ENCODE results near the gene MROH2A. TPM values are rescaled to one million over a fixed set of nuclear protein-coding genes. Genes with fewer than 3 reads are reported as not detected.

Gene MROH2A
- total and polyA plus RNA-seq, 4 donors, result 0.08 to 0.28 (median 0.09) TPM; not detected in 1

GRCh38 chr2:233773854-233774253, 4.3 kb upstream of the MROH2A start:
- peaks cover 6 to 38% (median 31%) of the 10 kb centered on the region in 4 donors for H3K36me3 ChIP-seq (ENCODE audit: control insufficient read depth in 4 of 4, insufficient read depth in 3 of 4, low read depth in 1 of 4, low read length in 3 of 4)
- WGBS, result 94% methylated on average over 5 of the region's 5 CpGs

DNA sequence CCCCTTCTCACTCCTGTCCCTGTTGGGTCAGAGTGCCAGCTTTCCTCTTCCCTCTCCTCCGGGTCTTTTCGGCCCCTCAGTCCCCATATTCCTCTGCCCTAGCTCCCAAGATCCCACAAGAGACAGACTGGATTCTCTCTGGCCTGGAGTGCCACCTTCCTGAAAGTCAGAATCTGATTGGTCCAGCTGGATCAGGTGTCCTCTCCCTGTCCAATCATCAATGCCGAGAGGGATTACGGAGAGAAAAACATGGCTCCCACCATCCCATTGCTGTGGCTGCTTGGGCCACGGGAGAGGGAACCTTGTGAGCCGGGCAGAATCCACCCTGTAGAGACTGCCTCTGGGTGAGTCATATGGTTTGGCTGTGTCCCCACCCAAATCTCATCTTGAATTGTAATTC, 2.7 kb upstream of the MROH2A start:
- no peak overlapping the region for H3K9ac ChIP-seq (ENCODE audit: low read depth in 1 of 2, low read length in 2 of 2)
- H3K36me3 ChIP-seq (ENCODE audit: control insufficient read depth in 4 of 4, insufficient read depth in 3 of 4, low read depth in 1 of 4, low read length in 3 of 4), result peaks cover 1 to 23% (median 17%) of the 10 kb centered on the region in 4 donors
- DNase-seq (ENCODE audit: low spot score), result no peak
- no peaks in the 10 kb centered on the region for H3K27me3 ChIP-seq (ENCODE audit: control insufficient read depth in 4 of 4, insufficient read depth in 4 of 4, low read length in 3 of 4)
- no peak overlapping the region for H3K27ac ChIP-seq (ENCODE audit: low read depth in 1 of 2, low read length in 2 of 2)
- H3K4me3 ChIP-seq (ENCODE audit: low read depth in 1 of 3, low read length in 3 of 3), result no peak overlapping the region
- 92% methylated on average over 6 of the region's 6 CpGs for WGBS
- no peaks in the 10 kb centered on the region for H3K4me1 ChIP-seq (ENCODE audit: control insufficient read depth in 4 of 4, insufficient read depth in 4 of 4, low read length in 3 of 4)
- H3K9me3 ChIP-seq (ENCODE audit: control insufficient read depth in 4 of 4, low read length in 3 of 4), result peaks cover 0 to 2% (median 0%) of the 10 kb centered on the region in 4 donors
- TF ChIP-seq TAF1 (conservative IDR thresholded peaks at IDR 0.05), result no peak
- TF ChIP-seq MAX (IDR thresholded peaks at IDR 0.05), result no peak
- TF ChIP-seq HNF4G (IDR thresholded peaks at IDR 0.05), result no peak
- no peak for TF ChIP-seq FOXA2 (IDR thresholded peaks at IDR 0.05)
- TF ChIP-seq SP1 (IDR thresholded peaks at IDR 0.05), result no peak
- no peak for TF ChIP-seq NR2F2 (IDR thresholded peaks at IDR 0.05)
- TF ChIP-seq YY1 (IDR thresholded peaks at IDR 0.05), result no peak
- no peak for TF ChIP-seq RXRA (IDR thresholded peaks at IDR 0.05)
- TF ChIP-seq, protein P1, sequence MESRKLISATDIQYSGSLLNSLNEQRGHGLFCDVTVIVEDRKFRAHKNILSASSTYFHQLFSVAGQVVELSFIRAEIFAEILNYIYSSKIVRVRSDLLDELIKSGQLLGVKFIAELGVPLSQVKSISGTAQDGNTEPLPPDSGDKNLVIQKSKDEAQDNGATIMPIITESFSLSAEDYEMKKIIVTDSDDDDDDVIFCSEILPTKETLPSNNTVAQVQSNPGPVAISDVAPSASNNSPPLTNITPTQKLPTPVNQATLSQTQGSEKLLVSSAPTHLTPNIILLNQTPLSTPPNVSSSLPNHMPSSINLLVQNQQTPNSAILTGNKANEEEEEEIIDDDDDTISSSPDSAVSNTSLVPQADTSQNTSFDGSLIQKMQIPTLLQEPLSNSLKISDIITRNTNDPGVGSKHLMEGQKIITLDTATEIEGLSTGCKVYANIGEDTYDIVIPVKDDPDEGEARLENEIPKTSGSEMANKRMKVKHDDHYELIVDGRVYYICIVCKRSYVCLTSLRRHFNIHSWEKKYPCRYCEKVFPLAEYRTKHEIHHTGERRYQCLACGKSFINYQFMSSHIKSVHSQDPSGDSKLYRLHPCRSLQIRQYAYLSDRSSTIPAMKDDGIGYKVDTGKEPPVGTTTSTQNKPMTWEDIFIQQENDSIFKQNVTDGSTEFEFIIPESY (IDR thresholded peaks at IDR 0.05), result no peak
- no peak for TF ChIP-seq FOXA1 (IDR thresholded peaks at IDR 0.05)
- TF ChIP-seq GABPA (IDR thresholded peaks at IDR 0.05 in 1 of 2, conservative IDR thresholded peaks at IDR 0.05 in 1 of 2), result no peak
- TF ChIP-seq ATF3 (IDR thresholded peaks at IDR 0.05), result no peak
- no peak for TF ChIP-seq HNF4A (conservative IDR thresholded peaks at IDR 0.05)
- TF ChIP-seq EGR1 (IDR thresholded peaks at IDR 0.05; ENCODE audit: low read depth in 2 of 2), result no peak

More at GRCh38 chr2:233773854-233774253, 4.3 kb upstream of the MROH2A start:
- Histone ChIP-seq H3K9me3 (ENCODE audit: control insufficient read depth in 4 of 4, low read length in 3 of 4) (peaks cover 0 to 2% (median 0%) of the 10 kb centered on the region in 4 donors), H3K4me3 (ENCODE audit: low read depth in 1 of 3, low read length in 3 of 3) (no peak overlapping the region), H3K9ac (ENCODE audit: low read depth in 1 of 2, low read length in 2 of 2) (no peak overlapping the region), H3K27me3 (ENCODE audit: control insufficient read depth in 4 of 4, insufficient read depth in 4 of 4, low read length in 3 of 4) (no peaks in the 10 kb centered on the region), H3K4me1 (ENCODE audit: control insufficient read depth in 4 of 4, insufficient read depth in 4 of 4, low read length in 3 of 4) (no peaks in the 10 kb centered on the region), H3K27ac (ENCODE audit: low read depth in 1 of 2, low read length in 2 of 2) (no peak overlapping the region)
- TF ChIP-seq NR2F2 (IDR thresholded peaks at IDR 0.05), result no peak
- TF ChIP-seq YY1 (IDR thresholded peaks at IDR 0.05), result no peak
- no peak for TF ChIP-seq GABPA (IDR thresholded peaks at IDR 0.05 in 1 of 2, conservative IDR thresholded peaks at IDR 0.05 in 1 of 2)
- no peak for TF ChIP-seq RXRA (IDR thresholded peaks at IDR 0.05)
- no peak for TF ChIP-seq FOXA1 (IDR thresholded peaks at IDR 0.05)
- TF ChIP-seq JUND (IDR thresholded peaks at IDR 0.05), result no peak
- TF ChIP-seq, protein P1 (IDR thresholded peaks at IDR 0.05), result no peak
- TF ChIP-seq MAX (IDR thresholded peaks at IDR 0.05), result no peak
- TF ChIP-seq RAD21 (IDR thresholded peaks at IDR 0.05), result no peak
- no peak for TF ChIP-seq HNF4A (conservative IDR thresholded peaks at IDR 0.05)
- TF ChIP-seq TAF1 (conservative IDR thresholded peaks at IDR 0.05), result no peak
- no peak for TF ChIP-seq FOXA2 (IDR thresholded peaks at IDR 0.05)
- no peak for TF ChIP-seq SP1 (IDR thresholded peaks at IDR 0.05)
- TF ChIP-seq ATF3 (IDR thresholded peaks at IDR 0.05), result no peak
- no peak for TF ChIP-seq REST (IDR thresholded peaks at IDR 0.05)
- no peak for TF ChIP-seq HNF4G (IDR thresholded peaks at IDR 0.05)
- no peak for DNase-seq (ENCODE audit: low spot score)
